H1 (cell line): ENCODE results near the gene PHYHD1. TPM values are rescaled to one million over a fixed set of nuclear protein-coding genes. Genes with fewer than 3 reads are reported as not detected.

Experiments
- CTCF ChIA-PET: fragments of 300-600 bp; sonication (Branson Sonifier 250); formaldehyde crosslinking; loops from one replicate; lab custom pipeline; 2021; ENCODE audit not compliant: partially characterized antibody; lab: Charles Lee
- POLR2A ChIA-PET: fragments of 300-600 bp; sonication (Branson Sonifier 250); formaldehyde crosslinking; loops from one replicate; lab custom pipeline; 2021; ENCODE audit warnings: inconsistent platforms; ENCODE audit not compliant: partially characterized antibody; lab: Charles Lee
- DNase-seq, 2 experiments: peaks; one replicate each; pipeline versions ENCODE4 v3.0.0 to v3.0.0-alpha.2; 2010 to 2022; ENCODE audit warnings: low spot score in 2 of 2, low read depth in 1 of 2, mixed read lengths in 1 of 2
- FAIRE-seq: peaks from 2 replicates; lab custom pipeline; 2011; peaks lifted over from hg19 to GRCh38; lab: Jason Lieb, UNC
- H2AFZ ChIP-seq: 2 replicates; pipeline ENCODE4 v1.8.1; 2012; ENCODE audit warnings: low read length, inconsistent platforms
- H2AK5ac ChIP-seq: 2 replicates; pipeline ENCODE4 v1.6.1; 2013; ENCODE audit warnings: low read depth, low read length
- H2BK120ac ChIP-seq: replicated peaks from 2 replicates; pipeline ENCODE3; 2013; ENCODE audit warnings: low read depth, low read length, inconsistent platforms
- H2BK12ac ChIP-seq: 2 replicates; pipeline ENCODE4 v1.6.1; 2013; ENCODE audit warnings: low read depth, low read length
- H2BK15ac ChIP-seq: 2 replicates; pipeline ENCODE4 v1.6.1; 2013; ENCODE audit warnings: low read length
- H2BK20ac ChIP-seq: 2 replicates; pipeline ENCODE4 v1.6.1; 2013; ENCODE audit warnings: low read length
- H2BK5ac ChIP-seq: 2 replicates; pipeline ENCODE4 v1.6.1; 2013; ENCODE audit warnings: low read depth, low read length
- H3K14ac ChIP-seq: 2 replicates; pipeline ENCODE4 v1.6.1; 2013; ENCODE audit warnings: inconsistent platforms; ENCODE audit not compliant: insufficient read length
- H3K18ac ChIP-seq: 2 replicates; pipeline ENCODE4 v1.6.1; 2013; ENCODE audit warnings: low read length; ENCODE audit errors: extremely low read depth
- H3K23ac ChIP-seq: 2 replicates; pipeline ENCODE4 v1.6.1; 2013; ENCODE audit warnings: inconsistent platforms; ENCODE audit not compliant: insufficient read length
- H3K23me2 ChIP-seq: 2 replicates; pipeline ENCODE4 v1.6.1; 2013; ENCODE audit warnings: low read depth, low read length
- H3K27ac ChIP-seq: 2 replicates; pipeline ENCODE4 v1.6.1; 2011; ENCODE audit warnings: low read depth, low read length, inconsistent platforms
- H3K27me3 ChIP-seq, 4 experiments: replicated peaks in 1 of 4; 1 replicate in 1 of 4; 2 replicates in 3 of 4; pipeline versions ENCODE4 v1.6.1 to v1.8.1; 2011 to 2013; ENCODE audit warnings: low read length in 3 of 4, mild to moderate bottlenecking in 3 of 4, inconsistent platforms in 2 of 4, mixed read lengths in 2 of 4, moderate library complexity in 1 of 4; ENCODE audit not compliant: control insufficient read depth in 3 of 4, insufficient read depth in 3 of 4; ENCODE audit errors: extremely low read depth in 1 of 4
- H3K36me3 ChIP-seq, 4 experiments: 2 replicates each; pipeline versions ENCODE4 v1.6.1 to v1.8.1; 2011 to 2013; ENCODE audit warnings: mild to moderate bottlenecking in 4 of 4, low read length in 3 of 4, moderate library complexity in 2 of 4, control low read depth in 1 of 4, inconsistent platforms in 1 of 4; ENCODE audit not compliant: insufficient read depth in 4 of 4, control insufficient read depth in 2 of 4
- H3K4ac ChIP-seq: replicated peaks from 2 replicates; pipeline ENCODE3; 2013; ENCODE audit warnings: low read length, low read depth, mixed read lengths, inconsistent platforms; ENCODE audit not compliant: insufficient read length
- H3K4me1 ChIP-seq, 4 experiments: replicated peaks in 1 of 4; 1 replicate in 1 of 4; 2 replicates in 3 of 4; pipeline versions ENCODE4 v1.6.1 to v1.8.1; 2011 to 2013; ENCODE audit warnings: low read length in 3 of 4, inconsistent platforms in 2 of 4, mixed read lengths in 1 of 4; ENCODE audit not compliant: insufficient read depth in 4 of 4, control insufficient read depth in 3 of 4
- H3K4me2 ChIP-seq, 2 experiments: 2 replicates each; pipeline versions ENCODE4 v1.6.1 to v1.8.1; 2011 to 2013; ENCODE audit warnings: low read depth in 2 of 2, low read length in 2 of 2, control low read depth in 1 of 2, inconsistent platforms in 1 of 2, mild to moderate bottlenecking in 1 of 2; ENCODE audit not compliant: insufficient read depth in 1 of 2
- H3K4me3 ChIP-seq, 4 experiments: fragments of 200-600, 300-600 bp in 1 of 4; sonication (generic), shearing (Covaris generic), sonication (Bioruptor Twin) in 1 of 4; 2 replicates each; pipeline versions ENCODE4 v1.5.1 to v1.8.1; 2011 to 2016; ENCODE audit warnings: low read length in 4 of 4, low read depth in 3 of 4, control low read depth in 2 of 4, inconsistent platforms in 2 of 4, mild to moderate bottlenecking in 2 of 4, mixed read lengths in 1 of 4, moderate library complexity in 1 of 4; ENCODE audit not compliant: insufficient read depth in 2 of 4; ENCODE audit errors: extremely low read depth in 1 of 4
- H3K56ac ChIP-seq: replicated peaks from 2 replicates; pipeline ENCODE3; 2013; ENCODE audit warnings: low read depth, mild to moderate bottlenecking, mixed read lengths, low read length, inconsistent platforms; ENCODE audit not compliant: insufficient read length
- H3K79me1 ChIP-seq: 2 replicates; pipeline ENCODE4 v1.6.1; 2013; ENCODE audit warnings: low read depth, low read length, control low read depth
- H3K79me2 ChIP-seq, 2 experiments: 2 replicates each; pipeline versions ENCODE4 v1.6.1 to v1.8.1; 2012 to 2013; ENCODE audit warnings: low read length in 2 of 2, mild to moderate bottlenecking in 2 of 2, inconsistent platforms in 1 of 2; ENCODE audit not compliant: insufficient read depth in 2 of 2, control insufficient read depth in 1 of 2
- H3K9ac ChIP-seq, 4 experiments: replicated peaks in 1 of 4; 1 replicate in 1 of 4; 2 replicates in 3 of 4; pipeline versions ENCODE4 v1.6.1 to v1.8.1; 2011 to 2013; ENCODE audit warnings: low read depth in 3 of 4, low read length in 3 of 4, control low read depth in 2 of 4, mild to moderate bottlenecking in 2 of 4, moderate library complexity in 2 of 4, inconsistent platforms in 1 of 4; ENCODE audit errors: extremely low read depth in 1 of 4
- H3K9me3 ChIP-seq, 2 experiments: 2 replicates each; pipeline versions ENCODE4 v1.6.1 to v1.8.1; 2012 to 2013; ENCODE audit warnings: mild to moderate bottlenecking in 2 of 2, moderate library complexity in 2 of 2, control low read depth in 1 of 2, inconsistent platforms in 1 of 2, low read depth in 1 of 2, low read length in 1 of 2, mixed read lengths in 1 of 2; ENCODE audit not compliant: insufficient read depth in 2 of 2
- H4K20me1 ChIP-seq, 2 experiments: replicated peaks in 1 of 2; 2 replicates each; pipeline versions ENCODE3 to v1.8.1; 2011 to 2013; ENCODE audit warnings: inconsistent platforms in 2 of 2, low read length in 2 of 2, mild to moderate bottlenecking in 1 of 2; ENCODE audit not compliant: insufficient read depth in 2 of 2, control insufficient read depth in 1 of 2
- H4K5ac ChIP-seq: 2 replicates; pipeline ENCODE4 v1.6.1; 2013; ENCODE audit warnings: low read length, low read depth, mixed read lengths, inconsistent platforms; ENCODE audit not compliant: insufficient read length
- H4K8ac ChIP-seq: 2 replicates; pipeline ENCODE4 v1.8.0; 2013; ENCODE audit warnings: mild to moderate bottlenecking, moderate library complexity, low read length, inconsistent platforms; ENCODE audit not compliant: insufficient read depth; ENCODE audit errors: extremely low read depth
- H4K91ac ChIP-seq: replicated peaks from 2 replicates; pipeline ENCODE3; 2013; ENCODE audit warnings: low read length, mixed read lengths, inconsistent platforms; ENCODE audit not compliant: insufficient read length
- BRCA1 ChIP-seq: IDR thresholded peaks from 2 replicates; pipeline ENCODE4 v1.6.1; 2012; ENCODE audit warnings: low read depth, low read length, improper control_type of control experiment
- GTF2F1 ChIP-seq: IDR thresholded peaks from 2 replicates; pipeline ENCODE4 v1.6.1; 2012; ENCODE audit warnings: low read depth, low read length, improper control_type of control experiment, borderline replicate concordance
- KDM1A ChIP-seq: fragments of 200-600, 300-600 bp; sonication (generic); IDR thresholded peaks from 2 replicates; pipeline ENCODE4 v1.7.1; 2016; ENCODE audit warnings: mild to moderate bottlenecking, low read length, borderline replicate concordance
- WGBS, 2 experiments: shearing (Covaris generic) in 1 of 2; methylation state at CpG; one replicate each; pipeline versions ENCODE4 v1.1.6 to v1.1.7; 2013 to 2015; ENCODE audit warnings: low lambda C conversion rate in 2 of 2, mixed read lengths in 2 of 2, inconsistent platforms in 1 of 2, low coverage in 1 of 2, missing lambda C conversion rate in 1 of 2; ENCODE audit not compliant: insufficient replicate concordance in 2 of 2, insufficient coverage in 1 of 2, insufficient read length in 1 of 2; ENCODE audit errors: extremely low coverage in 1 of 2, missing lambda C conversion rate in 1 of 2; 5-methylcytosine and 5-hydroxymethylcytosine counted together
- polyA plus RNA-seq, 7 experiments: library from polyadenylated mRNA; depleted of rRNA in 3 of 7; stranded (reverse) in 5 of 7; unstranded in 2 of 7; fragments of >200 nt in 5 of 7; fragments of 200-250 nt in 2 of 7; gene quantifications; 1 replicate in 5 of 7; 2 replicates in 1 of 7; 4 replicates in 1 of 7; pipeline versions ENCODE4 v1.2.1 to v1.2.3, GENCODE V29; 2011 to 2013; ENCODE audit warnings: missing spikeins in 2 of 7, mixed read lengths in 2 of 7
- total RNA-seq: library from RNA; stranded (reverse); fragmentation: NEBNext Ultra II Directional; extraction: Animal tissue kit (Norgen Biotek cat#: 25700); gene quantifications from 2 replicates; pipeline ENCODE4 v1.2.1, GENCODE V29; 2021

The PHYHD1 gene
- total and polyA plus RNA-seq, 2 of the 8 experiments (the other 6 are each of a cell fraction or from before 2014, with no cell fraction given), result 14.1 to 25.6 TPM

DNA sequence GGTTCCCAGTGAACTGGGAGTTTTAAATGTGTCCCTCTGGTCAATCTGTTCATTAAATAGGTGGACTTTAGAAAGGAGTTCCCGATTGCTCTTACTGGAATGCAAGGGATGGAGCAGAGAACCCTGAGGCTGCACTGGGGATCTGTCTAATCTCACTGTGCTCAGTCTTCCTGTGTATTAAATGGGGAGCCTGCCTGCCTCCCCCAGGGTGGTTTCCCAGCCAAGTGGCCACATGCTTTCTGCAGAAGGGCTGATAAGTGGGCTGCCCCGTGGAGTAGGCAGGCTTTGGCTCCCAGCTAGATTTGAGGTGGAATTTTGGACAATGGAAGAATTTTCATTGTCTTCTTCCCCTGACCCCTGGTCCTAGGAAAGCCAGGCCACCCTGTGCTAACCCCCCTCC, 14.0 kb upstream of the PHYHD1 start:
- Histone ChIP-seq H2BK5ac (no peak overlapping the region), H4K8ac (no peak overlapping the region), H3K4ac (no peak overlapping the region), H3K4me1 (peaks cover 0 to 11% (median 8%) of the 10 kb centered on the region in 4 experiments; a peak in 6 of 7 replicates), H3K79me2 (peaks cover 0 to 55% of the 10 kb centered on the region in 2 experiments; a peak in 2 of 4 replicates), H4K5ac (no peak overlapping the region), H2BK20ac (no peak overlapping the region), H2BK15ac (no peak overlapping the region), H4K20me1 (peaks cover 26 to 30% of the 10 kb centered on the region in 2 experiments), H3K27ac (no peak overlapping the region), H2BK120ac (no peak overlapping the region), H3K4me2 (no peak overlapping the region), H3K14ac (no peak overlapping the region), H3K23me2 (no peaks in the 10 kb centered on the region), H3K36me3 (peaks cover 17 to 42% (median 31%) of the 10 kb centered on the region in 4 experiments; a peak in 7 of 8 replicates), H3K23ac (no peak overlapping the region), H3K56ac (no peak overlapping the region), H3K4me3 (no peak overlapping the region), H3K9me3 (no peaks in the 10 kb centered on the region), H2AK5ac (no peak overlapping the region), H3K9ac (no peak overlapping the region), H3K79me1 (peaks cover 4% of the 10 kb centered on the region), H2AFZ (no peak overlapping the region), H2BK12ac (no peak overlapping the region), H3K27me3 (no peaks in the 10 kb centered on the region), H4K91ac (no peak overlapping the region), H3K18ac (no peak overlapping the region)
- no peak for FAIRE-seq
- no peak for DNase-seq
- WGBS, 2 experiments, result 92% methylated on average over 2 of the region's 2 CpGs; no CpG with 5 or more reads in 1 of the 2 experiments
- ChIA-PET POLR2A (interaction anchor here (1.7 to 4.3 kb wide), 2 partner anchors 12 to 14 kb away, joined by 4 to 14 read pairs; partner anchors contain the start of gene PHYHD1), CTCF (interaction anchor here (0.6 to 1.4 kb wide), 3 partner anchors 19 to 46 kb away, joined by 3 read pairs; no protein-coding TSS in a partner anchor)
- no peak for TF ChIP-seq GTF2F1
- TF ChIP-seq BRCA1, result no peak
- no peak for TF ChIP-seq KDM1A
